Smooth muscle cell (in vitro differentiated cells): ENCODE data around the gene HNRNPAB. TPM values are rescaled to one million over a fixed set of nuclear protein-coding genes. Genes with fewer than 3 reads are reported as not detected.

Experiments used
- DNase-seq: peaks from one replicate; lab custom pipeline; 2025; ENCODE audit not compliant: unreplicated experiment; lab: John Stamatoyannopoulos, UW
- H2AFZ ChIP-seq: fragments of 200-600 bp; sonication (generic); 2 replicates; pipeline ENCODE4 v1.6.0; 2016; ENCODE audit warnings: antibody characterized with exemption, low read depth, mild to moderate bottlenecking
- H3F3A ChIP-seq: fragments of 200-600 bp; sonication (generic); 2 replicates; pipeline ENCODE4 v1.6.0; 2017; ENCODE audit warnings: antibody characterized with exemption, low read depth
- H3K27ac ChIP-seq: fragments of 200-600 bp; sonication (generic); 2 replicates; pipeline ENCODE4 v1.5.1; 2016; ENCODE audit warnings: low read depth, mild to moderate bottlenecking
- H3K27me3 ChIP-seq: fragments of 200-600 bp; sonication (generic); 2 replicates; pipeline ENCODE4 v1.6.1; 2016; ENCODE audit warnings: low read depth, mild to moderate bottlenecking
- H3K36me3 ChIP-seq: fragments of 200-600 bp; sonication (generic); 2 replicates; pipeline ENCODE4 v1.5.1; 2016; ENCODE audit warnings: low read depth
- H3K4me1 ChIP-seq: fragments of 200-600 bp; sonication (generic); 2 replicates; pipeline ENCODE4 v1.5.1; 2016; ENCODE audit warnings: low read depth
- H3K4me2 ChIP-seq: fragments of 200-600 bp; sonication (generic); 2 replicates; pipeline ENCODE4 v1.6.0; 2016; ENCODE audit warnings: mild to moderate bottlenecking
- H3K4me3 ChIP-seq: fragments of 200-600 bp; sonication (generic); 2 replicates; pipeline ENCODE4 v1.5.1; 2016; ENCODE audit warnings: mild to moderate bottlenecking
- H3K79me2 ChIP-seq: fragments of 200-600 bp; sonication (generic); 2 replicates; pipeline ENCODE4 v1.6.0; 2016; ENCODE audit warnings: low read depth, mild to moderate bottlenecking
- H3K9ac ChIP-seq: fragments of 200-600 bp; sonication (generic); 2 replicates; pipeline ENCODE4 v1.6.0; 2016; ENCODE audit warnings: low read depth
- H3K9me3 ChIP-seq: fragments of 200-600 bp; sonication (generic); replicated peaks from 2 replicates; pipeline ENCODE4 v1.5.1; 2016; ENCODE audit warnings: low read depth
- H4K20me1 ChIP-seq: fragments of 200-600 bp; sonication (generic); 2 replicates; pipeline ENCODE4 v1.6.0; 2016; ENCODE audit warnings: low read depth
- WGBS: methylation state at CpG from one replicate; pipeline ENCODE4 v1.1.7; 2016; ENCODE audit warnings: low lambda C conversion rate; 5-methylcytosine and 5-hydroxymethylcytosine counted together
- polyA plus RNA-seq: library from polyadenylated mRNA; unstranded; fragments of >200 nt; fragmentation: Nextera tagmentation; extraction: Ambion mirVana; gene quantifications from 2 replicates; pipeline ENCODE4 v1.2.1, GENCODE V29; 2016
- total RNA-seq: library from RNA; depleted of rRNA; stranded (reverse); fragments of >200 nt; gene quantifications from 2 replicates; pipeline ENCODE4 v1.2.3, GENCODE V29; 2014
- TF ChIP-seq, protein P1 (sequence below): fragments of 200-600 bp; sonication (generic); IDR thresholded peaks from 2 replicates; pipeline ENCODE4 v1.5.1; 2017; ENCODE audit warnings: borderline replicate concordance, mild to moderate bottlenecking, antibody characterized with exemption; ENCODE audit not compliant: insufficient read depth, poor library complexity, severe bottlenecking

Gene HNRNPAB
- total and polyA plus RNA-seq, 2 experiments from 2014 or later = 79.3 to 170 TPM

DNA sequence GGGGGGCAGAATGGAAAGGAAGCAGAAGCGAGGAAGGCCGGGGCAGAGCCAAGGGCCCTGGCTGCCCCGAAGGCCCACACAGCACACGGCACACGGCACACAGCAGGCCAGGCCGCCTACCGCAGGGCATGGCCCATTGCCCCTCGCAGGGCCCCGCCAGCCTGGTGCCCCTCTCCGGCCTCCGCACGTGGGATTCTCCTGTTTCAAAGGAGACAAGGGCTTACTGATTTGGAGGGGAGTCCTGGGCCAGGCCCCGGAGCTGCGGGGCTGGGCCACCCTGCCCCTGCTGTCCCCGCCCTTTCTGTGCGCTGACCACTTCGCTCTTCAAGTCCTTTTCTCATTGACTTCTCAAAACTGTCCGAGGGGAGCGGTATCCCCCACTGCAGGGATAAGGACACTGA lies 36.0 kb downstream of the HNRNPAB start:
- Histone ChIP-seq H2AFZ (no peak overlapping the region), H3K36me3 (no peaks in the 10 kb centered on the region), H3K79me2 (no peaks in the 10 kb centered on the region), H3K27ac (no peak overlapping the region), H3K9ac (no peak overlapping the region), H3K4me1 (no peaks in the 10 kb centered on the region), H3K4me3 (no peak overlapping the region), H3K27me3 (no peaks in the 10 kb centered on the region), H3K4me2 (no peak overlapping the region), H4K20me1 (no peaks in the 10 kb centered on the region), H3K9me3 (no peaks in the 10 kb centered on the region), H3F3A (no peaks in the 10 kb centered on the region)
- DNase-seq = no peak
- TF ChIP-seq, protein P1, sequence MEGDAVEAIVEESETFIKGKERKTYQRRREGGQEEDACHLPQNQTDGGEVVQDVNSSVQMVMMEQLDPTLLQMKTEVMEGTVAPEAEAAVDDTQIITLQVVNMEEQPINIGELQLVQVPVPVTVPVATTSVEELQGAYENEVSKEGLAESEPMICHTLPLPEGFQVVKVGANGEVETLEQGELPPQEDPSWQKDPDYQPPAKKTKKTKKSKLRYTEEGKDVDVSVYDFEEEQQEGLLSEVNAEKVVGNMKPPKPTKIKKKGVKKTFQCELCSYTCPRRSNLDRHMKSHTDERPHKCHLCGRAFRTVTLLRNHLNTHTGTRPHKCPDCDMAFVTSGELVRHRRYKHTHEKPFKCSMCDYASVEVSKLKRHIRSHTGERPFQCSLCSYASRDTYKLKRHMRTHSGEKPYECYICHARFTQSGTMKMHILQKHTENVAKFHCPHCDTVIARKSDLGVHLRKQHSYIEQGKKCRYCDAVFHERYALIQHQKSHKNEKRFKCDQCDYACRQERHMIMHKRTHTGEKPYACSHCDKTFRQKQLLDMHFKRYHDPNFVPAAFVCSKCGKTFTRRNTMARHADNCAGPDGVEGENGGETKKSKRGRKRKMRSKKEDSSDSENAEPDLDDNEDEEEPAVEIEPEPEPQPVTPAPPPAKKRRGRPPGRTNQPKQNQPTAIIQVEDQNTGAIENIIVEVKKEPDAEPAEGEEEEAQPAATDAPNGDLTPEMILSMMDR = no peak
- WGBS = 96% methylated on average over 19 of the region's 19 CpGs

DNA sequence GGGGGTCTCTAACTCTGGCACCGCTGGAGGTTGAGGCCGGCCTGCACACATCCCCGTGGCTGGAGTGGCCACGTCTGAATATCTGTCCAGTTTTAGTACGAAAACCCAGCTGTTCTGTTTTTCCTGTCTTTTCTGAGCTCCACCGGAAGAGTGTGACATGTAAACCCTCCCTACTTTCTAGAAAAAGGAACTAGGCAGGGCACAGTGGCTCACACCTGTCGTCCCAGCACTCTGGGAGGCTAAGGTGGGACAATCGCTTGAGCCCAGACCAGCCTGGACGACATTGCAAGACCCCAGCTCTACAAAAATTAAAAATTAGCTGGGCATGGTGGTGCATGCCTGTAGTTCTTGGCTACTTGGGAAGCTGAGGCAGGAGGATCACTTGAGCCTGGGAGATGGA lies 36.4 kb downstream of the HNRNPAB start:
- no peak for DNase-seq
- WGBS = 96% methylated on average over 9 of the region's 9 CpGs
- TF ChIP-seq, protein P1 = no peak
- no peak overlapping the region for H3K4me2 ChIP-seq
- no peak overlapping the region for H3K27ac ChIP-seq
- H4K20me1 ChIP-seq = no peaks in the 10 kb centered on the region
- no peaks in the 10 kb centered on the region for H3K4me1 ChIP-seq
- no peaks in the 10 kb centered on the region for H3K36me3 ChIP-seq
- H3K9me3 ChIP-seq = no peaks in the 10 kb centered on the region
- H3K79me2 ChIP-seq = no peaks in the 10 kb centered on the region
- H3K9ac ChIP-seq = no peak overlapping the region
- H3K27me3 ChIP-seq = no peaks in the 10 kb centered on the region
- no peak overlapping the region for H3K4me3 ChIP-seq
- H3F3A ChIP-seq = no peaks in the 10 kb centered on the region
- H2AFZ ChIP-seq = no peak overlapping the region

DNA sequence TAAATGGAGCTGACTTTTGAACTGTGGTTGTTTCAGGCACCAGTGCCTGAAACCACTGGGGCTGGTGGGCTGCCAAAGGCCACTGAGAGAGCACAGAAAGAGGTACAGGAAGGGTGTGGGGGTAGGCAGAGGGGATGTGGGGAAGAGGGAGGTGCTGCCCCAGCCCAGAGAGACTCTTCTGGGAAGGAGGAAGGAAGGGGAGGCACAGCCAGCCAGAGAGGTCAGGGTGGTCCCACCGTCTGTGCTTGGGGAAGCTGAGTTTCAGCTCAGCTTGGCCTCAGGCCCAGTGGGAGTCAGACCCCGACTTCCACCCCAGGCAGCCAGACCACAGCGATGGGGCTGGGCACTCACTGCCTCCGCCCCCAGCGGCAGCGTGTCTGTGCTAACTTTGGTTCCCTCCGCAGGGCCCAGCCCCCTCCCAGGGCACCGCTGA lies 36.9 kb downstream of the HNRNPAB start:
- TF ChIP-seq, protein P1 = no peak
- H3K36me3 ChIP-seq = no peaks in the 10 kb centered on the region
- 84% methylated on average over 8 of the region's 8 CpGs for WGBS
- no peak overlapping the region for H3K27ac ChIP-seq
- no peak for DNase-seq
- no peaks in the 10 kb centered on the region for H3K4me1 ChIP-seq
- no peak overlapping the region for H3K4me2 ChIP-seq
- H3K27me3 ChIP-seq = no peaks in the 10 kb centered on the region
- no peak overlapping the region for H2AFZ ChIP-seq
- no peak overlapping the region for H3K4me3 ChIP-seq
- no peaks in the 10 kb centered on the region for H3F3A ChIP-seq
- no peaks in the 10 kb centered on the region for H3K79me2 ChIP-seq
- no peaks in the 10 kb centered on the region for H3K9me3 ChIP-seq
- H3K9ac ChIP-seq = no peak overlapping the region
- H4K20me1 ChIP-seq = no peaks in the 10 kb centered on the region

DNA sequence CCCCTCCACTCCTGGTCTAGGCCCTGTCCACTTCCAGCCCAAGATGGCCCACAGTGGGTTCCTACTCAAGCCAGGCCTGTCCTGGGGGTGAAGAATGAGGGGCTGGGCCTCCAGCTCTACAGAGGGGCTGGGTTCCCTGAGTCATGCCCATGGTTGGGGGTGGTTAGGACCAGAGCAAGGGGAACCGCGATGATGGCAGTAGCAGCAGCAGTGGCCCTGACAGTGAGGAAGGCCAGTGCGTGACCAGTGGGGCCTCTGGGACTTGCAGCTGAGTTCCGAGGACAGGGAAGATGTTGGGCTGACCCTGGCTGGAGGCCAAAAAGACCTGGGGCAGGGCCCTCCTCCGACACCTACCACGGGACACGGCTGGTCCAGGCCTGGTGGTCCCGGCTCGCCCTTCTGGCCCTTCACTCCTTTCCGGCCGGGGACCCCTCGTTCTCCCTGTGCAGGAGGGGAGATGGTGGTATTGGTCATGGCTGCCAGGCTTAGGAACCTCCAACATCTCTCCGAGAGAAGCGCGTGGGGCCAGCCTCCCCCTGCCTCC lies 37.4 kb downstream of the HNRNPAB start:
- Histone ChIP-seq H3K4me3 (no peak overlapping the region), H3F3A (no peaks in the 10 kb centered on the region), H4K20me1 (no peaks in the 10 kb centered on the region), H3K9ac (no peak overlapping the region), H3K27ac (no peak overlapping the region), H3K36me3 (no peaks in the 10 kb centered on the region), H3K4me1 (no peaks in the 10 kb centered on the region), H3K79me2 (no peaks in the 10 kb centered on the region), H3K4me2 (no peak overlapping the region), H3K27me3 (no peaks in the 10 kb centered on the region), H2AFZ (no peak overlapping the region), H3K9me3 (no peaks in the 10 kb centered on the region)
- no peak for DNase-seq
- TF ChIP-seq, protein P1 = no peak
- WGBS = 94% methylated on average over 13 of the region's 15 CpGs
